Prostate gland (tissue), 2 donors: ENCODE results near the gene TLDC2.

Source experiments
- CTCF ChIP-seq, 4 experiments: fragments of 200-600 bp in 2 of 4; fragments of 450-650 bp in 2 of 4; sonication (generic) in 2 of 4; IDR thresholded peaks; 1 replicate in 3 of 4; 2 replicates in 1 of 4; pipeline ENCODE4 v1.5.1; 2016 to 2019; ENCODE audit warnings: antibody characterized with exemption in 4 of 4, mild to moderate bottlenecking in 2 of 4, moderate library complexity in 2 of 4
- POLR2A ChIP-seq: fragments of 450-650 bp; IDR thresholded peaks from one replicate; pipeline ENCODE4 v1.6.1; 2016; ENCODE audit warnings: antibody characterized with exemption, mild to moderate bottlenecking
- POLR2AphosphoS5 ChIP-seq: sonication (generic); formaldehyde crosslinking; IDR thresholded peaks from one replicate; pipeline ENCODE4 v1.6.1; 2017; ENCODE audit warnings: antibody characterized with exemption

- TF ChIP-seq CTCF (IDR thresholded peaks at IDR 0.05) (no peak), POLR2AphosphoS5 (no peak), POLR2A (no peak)
These were observed 40.9 kb upstream of the TLDC2 start for GRCh38 chr20:36835025-36835424.
